Chondrocyte (in vitro differentiated cells): ENCODE data around the gene NOTUM. TPM values are rescaled to one million over a fixed set of nuclear protein-coding genes. Genes with fewer than 3 reads are reported as not detected.

ENCODE experiments used
- DNase-seq: peaks from one replicate; pipeline ENCODE4 v3.0.0; 2021; ENCODE audit warnings: mixed read lengths, low spot score
- H3K27ac Mint-ChIP-seq: one replicate; pipeline ENCODE4 v1.8.0; 2021; ENCODE audit warnings: mild to moderate bottlenecking, moderate library complexity, mixed read lengths; ENCODE audit not compliant: unreplicated experiment
- H3K27me3 Mint-ChIP-seq: 2 replicates; pipeline ENCODE4 v1.8.0; 2021; ENCODE audit warnings: low read depth, mixed read lengths
- H3K36me3 Mint-ChIP-seq: 2 replicates; pipeline ENCODE4 v1.8.0; 2021; ENCODE audit warnings: low read depth, mixed read lengths
- H3K4me1 Mint-ChIP-seq: 2 replicates; pipeline ENCODE4 v1.8.0; 2021; ENCODE audit warnings: low read depth, mild to moderate bottlenecking, mixed read lengths
- H3K4me3 Mint-ChIP-seq: one replicate; pipeline ENCODE4 v1.8.0; 2021; ENCODE audit warnings: mild to moderate bottlenecking, moderate library complexity, mixed read lengths; ENCODE audit not compliant: unreplicated experiment
- H3K9me3 Mint-ChIP-seq: 2 replicates; pipeline ENCODE4 v1.8.0; 2021; ENCODE audit warnings: low read depth, mixed read lengths
- CTCF ChIP-seq: fragments of 200-600 bp; sonication (generic); IDR thresholded peaks from 2 replicates; pipeline ENCODE4 v1.5.0; 2021; ENCODE audit warnings: antibody characterized with exemption, mild to moderate bottlenecking, moderate library complexity
- total RNA-seq: library from RNA; stranded (reverse); gene quantifications from 3 replicates; pipeline ENCODE4 v1.2.1, GENCODE V29; 2021

NOTUM gene
- total RNA-seq, 1 donor from 2014 or later, result not detected

- Mint-ChIP-seq H3K4me1 (peaks cover 22% of the 10 kb centered on the region), H3K4me3 (no peak overlapping the region), H3K36me3 (peaks cover 2% of the 10 kb centered on the region), H3K27me3 (no peaks in the 10 kb centered on the region), H3K27ac (no peak overlapping the region), H3K9me3 (no peaks in the 10 kb centered on the region)
- DNase-seq, result peak; percentile 86
- TF ChIP-seq CTCF, result no peak
These were observed 21.1 kb downstream of the NOTUM start for GRCh38 chr17:81939881-81940385.

- peaks cover 23% of the 10 kb centered on the region for H3K4me1 Mint-ChIP-seq
- H3K4me3 Mint-ChIP-seq, result no peak overlapping the region
- H3K27ac Mint-ChIP-seq, result no peak overlapping the region
- no peaks in the 10 kb centered on the region for H3K9me3 Mint-ChIP-seq
- H3K27me3 Mint-ChIP-seq, result no peaks in the 10 kb centered on the region
- DNase-seq, result peak; percentile 75
- TF ChIP-seq CTCF, result no peak
- peaks cover 2% of the 10 kb centered on the region for H3K36me3 Mint-ChIP-seq
These were observed 21.8 kb downstream of the NOTUM start for GRCh38 chr17:81939218-81939617.

- Mint-ChIP-seq H3K27me3 (no peaks in the 10 kb centered on the region), H3K27ac (peak overlapping the region; percentile 51), H3K36me3 (peaks cover 10% of the 10 kb centered on the region), H3K4me1 (peaks cover 25% of the 10 kb centered on the region), H3K4me3 (peak overlapping the region; percentile 92), H3K9me3 (no peaks in the 10 kb centered on the region)
- no peak for DNase-seq
- TF ChIP-seq CTCF, result no peak
These were observed 25.3 kb downstream of the NOTUM start for GRCh38 chr17:81935709-81936084.

GRCh38 chr17:81934850-81935708 is 25.9 kb downstream of the NOTUM start:
- DNase-seq, result peak; percentile 91
- no peaks in the 10 kb centered on the region for H3K27me3 Mint-ChIP-seq
- H3K9me3 Mint-ChIP-seq, result no peaks in the 10 kb centered on the region
- peak overlapping the region; percentile 92 for H3K4me3 Mint-ChIP-seq
- no peak overlapping the region for H3K27ac Mint-ChIP-seq
- TF ChIP-seq CTCF, result no peak
- H3K4me1 Mint-ChIP-seq, result peaks cover 25% of the 10 kb centered on the region
- peaks cover 10% of the 10 kb centered on the region for H3K36me3 Mint-ChIP-seq

GRCh38 chr17:81934098-81934757 is 26.8 kb downstream of the NOTUM start:
- Mint-ChIP-seq H3K9me3 (no peaks in the 10 kb centered on the region), H3K36me3 (peaks cover 10% of the 10 kb centered on the region), H3K27ac (peak overlapping the region; percentile 36), H3K4me3 (peak overlapping the region; percentile 4), H3K27me3 (no peaks in the 10 kb centered on the region), H3K4me1 (peaks cover 25% of the 10 kb centered on the region)
- peak; percentile 81 for DNase-seq
- TF ChIP-seq CTCF, result no peak
